Ramos (cell line): ENCODE measurements around the gene GPAM.
"Not testable (repeated sequence)": the region's sequence is repeated elsewhere in the genome, so short reads cannot be mapped to it uniquely, and the experiment has no call there.

Experiments used
- in situ Hi-C: fragments of 300-500 bp; cut with MboI; formaldehyde crosslinking; loops from one replicate; pipeline ENCODE4 v1.14.3; 2022; ENCODE audit warnings: low sequenced_read_pairs; ENCODE audit not compliant: unreplicated experiment

The GPAM gene

GRCh38 chr10:112216151-112216550 is 32.6 kb upstream of the GPAM start:
- in situ Hi-C loops, result no loop called here

- in situ Hi-C loops, result no loop called here
Observed at GRCh38 chr10:112215342-112215774, 31.8 kb upstream of the GPAM start.

- in situ Hi-C loops, result no loop called here
Observed at GRCh38 chr10:112214298-112214926, 30.8 kb upstream of the GPAM start.

GRCh38 chr10:112213836-112214235 is 30.3 kb upstream of the GPAM start:
- in situ Hi-C loops, result no loop called here

GRCh38 chr10:112213098-112213823 is 29.7 kb upstream of the GPAM start:
- in situ Hi-C loops, result no loop called here

GRCh38 chr10:112210666-112211065 is 27.1 kb upstream of the GPAM start:
- in situ Hi-C loops, result no loop called here

GRCh38 chr10:112209684-112210131 is 26.1 kb upstream of the GPAM start:
- in situ Hi-C loops, result no loop called here

- in situ Hi-C loops, result no loop called here
Observed at GRCh38 chr10:112208997-112209396, 25.4 kb upstream of the GPAM start.

- in situ Hi-C loops, result no loop called here
Observed at GRCh38 chr10:112208292-112208691, 24.7 kb upstream of the GPAM start.

GRCh38 chr10:112203328-112204076 is 19.9 kb upstream of the GPAM start:
- in situ Hi-C loops, result no loop called here

GRCh38 chr10:112202561-112203241 is 19.1 kb upstream of the GPAM start:
- in situ Hi-C loops, result no loop called here

- in situ Hi-C loops, result no loop called here
Observed at GRCh38 chr10:112202076-112202475, 18.5 kb upstream of the GPAM start.

- in situ Hi-C loops, result no loop called here
Observed at GRCh38 chr10:112201334-112201733, 17.8 kb upstream of the GPAM start.

GRCh38 chr10:112200259-112200658 is 16.7 kb upstream of the GPAM start:
- in situ Hi-C loops, result not testable (repeated sequence)

- in situ Hi-C loops, result not testable (repeated sequence)
Observed at GRCh38 chr10:112197662-112198061, 14.1 kb upstream of the GPAM start.

GRCh38 chr10:112195224-112195623 is 11.7 kb upstream of the GPAM start:
- in situ Hi-C loops, result no loop called here

- in situ Hi-C loops, result no loop called here
Observed at GRCh38 chr10:112191791-112192190, 8.2 kb upstream of the GPAM start.

- in situ Hi-C loops, result no loop called here
Observed at GRCh38 chr10:112191041-112191590, 7.6 kb upstream of the GPAM start.

GRCh38 chr10:112189465-112189864 is 5.9 kb upstream of the GPAM start:
- in situ Hi-C loops, result no loop called here

GRCh38 chr10:112187527-112187926 is 4.0 kb upstream of the GPAM start:
- in situ Hi-C loops, result no loop called here
